Activated naive CD4-positive, alpha-beta T cell treated with anti-CD3 and anti-CD28 coated beads for 36 hours (primary cell): ENCODE data around the gene FHIT. TPM values are rescaled to one million over a fixed set of nuclear protein-coding genes. Genes with fewer than 3 reads are reported as not detected.

Source experiments
- CTCF ChIA-PET: fragments of 350-600 bp; sonication (Branson Sonifier 250); formaldehyde crosslinking; loops from one replicate; lab custom pipeline; 2021; ENCODE audit warnings: antibody characterized with exemption; lab: Charles Lee
- DNase-seq: peaks from one replicate; pipeline ENCODE4 v3.0.0-alpha.2; 2020
- H3K27ac Mint-ChIP-seq: one replicate; pipeline ENCODE4 v1.8.0; 2021; ENCODE audit warnings: mild to moderate bottlenecking, mixed read lengths
- H3K27me3 Mint-ChIP-seq: one replicate; pipeline ENCODE4 v1.8.0; 2021; ENCODE audit warnings: low read depth, mixed read lengths
- H3K36me3 Mint-ChIP-seq: one replicate; pipeline ENCODE4 v1.8.0; 2021; ENCODE audit warnings: low read depth, mixed read lengths
- H3K4me1 Mint-ChIP-seq: one replicate; pipeline ENCODE4 v1.8.0; 2021; ENCODE audit warnings: low read depth, mixed read lengths
- H3K4me3 Mint-ChIP-seq: one replicate; pipeline ENCODE4 v1.8.0; 2021; ENCODE audit warnings: mild to moderate bottlenecking, moderate library complexity, mixed read lengths
- H3K9me3 Mint-ChIP-seq: one replicate; pipeline ENCODE4 v1.8.0; 2021; ENCODE audit warnings: mixed read lengths
- intact Hi-C: fragments of 100-400 bp; cut with micrococcal nuclease; formaldehyde crosslinking; loops from one replicate; pipeline ENCODE4 v1.15.1; 2023
- total RNA-seq, 2 experiments: library from RNA; stranded (reverse); gene quantifications; one replicate each; pipeline ENCODE4 v1.2.3, GENCODE V29; 2021

The FHIT gene
- total RNA-seq, 2 experiments from 2014 or later, result 20.2 to 22.7 TPM

DNA sequence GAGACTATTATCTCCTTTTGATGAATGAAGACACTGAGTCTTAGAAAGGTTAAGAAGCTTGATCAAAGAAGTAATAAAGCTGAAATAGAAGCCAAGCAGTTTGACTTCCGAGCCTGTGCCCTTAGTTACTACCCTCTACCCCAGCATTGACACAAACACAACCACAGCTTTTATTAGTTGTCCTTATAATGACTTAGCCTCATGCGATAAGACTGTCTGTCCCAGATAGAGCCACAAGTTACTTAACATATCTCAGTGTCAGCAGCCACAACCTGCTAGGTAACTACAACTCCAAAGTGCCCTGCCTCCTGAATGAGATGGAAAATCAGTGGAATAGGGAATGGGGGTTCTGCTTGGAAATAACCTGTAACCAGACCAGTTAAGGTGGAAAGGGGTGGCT is 1419.9 kb downstream of the FHIT start:
- Mint-ChIP-seq H3K4me3 (no peak overlapping the region), H3K27ac (no peak overlapping the region), H3K36me3 (peaks cover 8% of the 10 kb centered on the region), H3K27me3 (no peaks in the 10 kb centered on the region), H3K9me3 (no peaks in the 10 kb centered on the region), H3K4me1 (peaks cover 34% of the 10 kb centered on the region)
- no peak for DNase-seq
- intact Hi-C loops, result loop anchor here (1.0 kb wide), 1 partner anchor 9 kb away; no protein-coding TSS in a partner anchor
- CTCF ChIA-PET, result no interaction called here

DNA sequence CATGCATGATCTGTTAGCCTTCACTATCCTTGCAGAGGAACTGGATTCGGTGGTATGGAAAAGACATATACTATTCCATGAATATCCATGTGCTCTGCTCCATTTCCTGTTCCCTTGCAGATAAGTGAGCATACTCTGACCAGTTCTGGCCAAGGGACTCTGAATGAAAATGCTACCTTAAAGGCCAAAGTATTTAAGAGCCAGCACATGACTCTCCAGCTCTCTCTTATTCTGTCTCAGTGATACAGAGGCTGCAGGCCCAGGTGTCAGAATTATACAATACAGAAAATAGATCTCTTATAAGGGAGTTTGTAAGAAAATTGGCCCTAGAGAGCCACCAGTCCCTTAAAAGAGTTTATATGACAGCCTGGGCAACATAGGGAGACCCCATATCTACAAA is 1421.7 kb downstream of the FHIT start:
- no peaks in the 10 kb centered on the region for H3K27me3 Mint-ChIP-seq
- CTCF ChIA-PET, result interaction anchor here (0.7 to 1.0 kb wide), 2 partner anchors 56 to 254 kb away, joined by 3 to 6 read pairs; no protein-coding TSS in a partner anchor
- peaks cover 8% of the 10 kb centered on the region for H3K36me3 Mint-ChIP-seq
- intact Hi-C loops, result no loop called here
- H3K9me3 Mint-ChIP-seq, result no peaks in the 10 kb centered on the region
- H3K27ac Mint-ChIP-seq, result no peak overlapping the region
- DNase-seq, result no peak
- no peak overlapping the region for H3K4me3 Mint-ChIP-seq
- H3K4me1 Mint-ChIP-seq, result peaks cover 49% of the 10 kb centered on the region

DNA sequence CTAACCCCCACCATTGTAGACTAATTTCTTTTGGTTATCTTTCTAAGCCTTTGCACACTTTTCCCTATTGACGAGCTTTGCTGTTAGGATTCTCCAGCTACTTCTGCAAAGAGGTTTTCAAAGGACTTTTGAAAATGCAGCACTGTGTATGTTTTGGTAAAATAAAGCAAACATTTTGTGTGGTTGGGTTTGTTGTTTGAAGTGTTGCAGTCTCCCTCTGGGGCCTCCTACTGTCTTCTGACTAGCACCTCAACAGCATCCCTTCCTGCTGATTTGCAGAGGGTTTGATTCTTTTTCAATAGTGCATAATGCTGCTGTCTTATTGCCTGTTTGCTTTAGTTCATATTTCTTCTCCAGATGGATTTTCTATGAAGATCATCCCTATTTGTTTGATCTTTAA is 1426.4 kb downstream of the FHIT start:
- no peak for DNase-seq
- Mint-ChIP-seq H3K4me1 (peaks cover 69% of the 10 kb centered on the region), H3K36me3 (peaks cover 23% of the 10 kb centered on the region), H3K9me3 (peaks cover 4% of the 10 kb centered on the region), H3K27me3 (no peaks in the 10 kb centered on the region), H3K27ac (no peak overlapping the region), H3K4me3 (no peak overlapping the region)
- intact Hi-C loops, result no loop called here
- CTCF ChIA-PET, result no interaction called here

DNA sequence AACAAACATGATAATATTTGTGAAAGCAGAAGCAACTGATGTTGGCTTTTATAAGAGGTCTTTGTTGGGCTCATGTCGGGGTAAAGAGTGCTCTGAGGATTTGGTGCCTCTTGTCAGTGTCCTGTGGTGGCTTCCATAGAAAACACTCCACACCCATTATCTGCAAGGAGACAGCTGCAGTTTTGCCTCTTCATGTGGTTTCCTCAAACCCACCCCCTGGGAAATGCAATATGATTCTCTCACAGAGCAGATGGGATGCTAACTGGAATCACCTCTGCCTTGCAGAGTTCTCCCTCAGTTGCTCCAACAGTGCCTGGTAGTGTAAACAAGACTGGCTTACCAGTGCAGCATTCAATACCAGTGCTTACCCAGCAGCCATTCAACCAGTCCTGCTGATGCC is 1430.0 kb downstream of the FHIT start:
- Mint-ChIP-seq H3K4me3 (no peak overlapping the region), H3K9me3 (peaks cover 4% of the 10 kb centered on the region), H3K27ac (no peak overlapping the region), H3K27me3 (no peaks in the 10 kb centered on the region), H3K36me3 (peaks cover 21% of the 10 kb centered on the region), H3K4me1 (peaks cover 54% of the 10 kb centered on the region)
- CTCF ChIA-PET, result no interaction called here
- no peak for DNase-seq
- intact Hi-C loops, result no loop called here

DNA sequence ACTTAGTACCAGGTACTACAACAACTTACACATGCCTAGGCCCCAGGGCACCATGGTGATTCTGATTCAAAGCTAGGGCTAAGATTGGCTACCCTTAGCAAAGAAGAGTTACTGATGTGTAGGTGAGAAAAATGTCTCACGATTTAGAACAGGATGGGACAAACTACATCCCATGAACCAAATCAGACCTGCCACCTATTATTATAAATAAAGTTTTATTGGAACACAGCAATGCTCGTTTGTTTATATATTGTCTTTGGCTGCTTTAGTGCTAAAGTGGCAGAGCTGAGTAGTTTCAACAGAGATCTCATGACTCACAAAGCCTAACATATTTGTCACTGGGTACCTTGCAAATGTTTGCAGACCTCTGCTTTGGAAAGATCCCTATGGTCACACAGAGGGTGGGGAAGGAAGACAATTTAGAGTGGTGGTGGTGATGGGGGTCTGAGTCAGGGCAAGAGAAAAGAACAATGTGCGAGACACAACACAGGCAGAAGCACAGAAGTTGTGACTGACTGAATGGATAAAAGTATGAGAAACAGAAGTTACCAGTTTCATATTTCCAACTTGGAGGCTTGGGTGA is 1430.8 kb downstream of the FHIT start:
- H3K27me3 Mint-ChIP-seq, result no peaks in the 10 kb centered on the region
- no peak for DNase-seq
- peaks cover 47% of the 10 kb centered on the region for H3K4me1 Mint-ChIP-seq
- CTCF ChIA-PET, result no interaction called here
- no peak overlapping the region for H3K4me3 Mint-ChIP-seq
- peak overlapping the region; percentile 52 for H3K27ac Mint-ChIP-seq
- intact Hi-C loops, result no loop called here
- peaks cover 22% of the 10 kb centered on the region for H3K36me3 Mint-ChIP-seq
- H3K9me3 Mint-ChIP-seq, result peaks cover 4% of the 10 kb centered on the region

DNA sequence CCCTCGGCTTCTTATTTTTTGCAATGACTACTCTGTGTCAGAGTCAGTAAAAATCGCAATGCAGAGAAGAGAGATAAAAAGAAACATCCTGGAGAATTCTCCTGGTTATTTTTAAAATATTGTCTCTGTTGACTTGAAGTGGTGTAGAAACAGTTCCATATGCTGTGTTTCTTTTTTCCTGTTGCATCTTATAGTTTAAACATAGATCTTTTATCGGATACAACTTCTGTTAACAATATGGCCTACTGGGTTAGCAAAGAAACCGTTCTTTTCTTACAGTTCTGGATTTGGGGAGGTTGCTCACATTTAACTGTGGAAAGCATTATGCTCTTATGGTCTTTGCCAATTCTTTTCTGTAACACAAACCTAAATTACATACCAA is 1432.3 kb downstream of the FHIT start:
- intact Hi-C loops, result no loop called here
- no peaks in the 10 kb centered on the region for H3K27me3 Mint-ChIP-seq
- peaks cover 35% of the 10 kb centered on the region for H3K4me1 Mint-ChIP-seq
- H3K27ac Mint-ChIP-seq, result no peak overlapping the region
- H3K9me3 Mint-ChIP-seq, result peaks cover 4% of the 10 kb centered on the region
- no peak for DNase-seq
- peaks cover 28% of the 10 kb centered on the region for H3K36me3 Mint-ChIP-seq
- CTCF ChIA-PET, result no interaction called here
- no peak overlapping the region for H3K4me3 Mint-ChIP-seq

DNA sequence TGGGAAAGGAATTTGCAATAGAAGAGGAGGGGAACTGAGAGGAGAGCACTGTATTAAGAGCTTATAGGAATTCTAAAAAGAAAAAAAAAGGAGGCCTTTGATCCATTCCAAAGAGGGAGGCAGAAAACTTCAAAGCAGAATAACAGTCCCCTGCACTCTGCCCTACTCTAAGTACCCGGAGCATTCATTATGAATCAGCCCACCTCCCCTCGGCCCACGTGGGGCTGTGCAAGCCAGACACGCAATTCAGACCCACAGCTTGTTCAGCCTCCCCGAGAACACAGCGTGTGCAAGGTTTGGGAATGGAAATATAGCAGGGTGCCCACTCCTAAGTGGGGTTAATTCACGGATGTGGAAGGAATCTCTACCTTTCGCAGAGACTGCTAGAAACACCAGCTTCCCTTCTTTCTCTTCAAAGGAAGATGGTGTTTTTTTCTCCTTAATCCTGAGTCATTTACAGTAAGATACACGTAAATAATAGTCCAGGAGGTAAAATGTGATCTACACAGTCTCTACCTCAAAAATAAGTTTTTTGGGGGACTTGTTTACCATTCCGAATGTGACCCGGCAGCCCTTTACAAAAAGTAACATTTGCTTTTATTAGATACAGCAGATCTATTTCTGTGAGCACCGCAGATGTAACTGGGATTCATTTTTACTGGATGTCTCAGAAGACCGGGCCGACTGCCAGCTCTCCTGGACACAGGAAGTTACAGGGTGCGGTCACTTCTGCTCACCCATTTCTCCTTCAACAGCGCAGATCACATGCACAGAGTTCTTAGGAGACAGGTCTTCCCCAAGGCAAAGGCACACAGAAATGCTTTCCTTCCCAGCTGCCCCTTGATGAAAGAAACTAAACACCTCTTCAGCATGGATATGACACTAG is 1433.0 kb downstream of the FHIT start:
- intact Hi-C loops, result no loop called here
- Mint-ChIP-seq H3K27me3 (no peaks in the 10 kb centered on the region), H3K27ac (no peak overlapping the region), H3K4me3 (no peak overlapping the region), H3K4me1 (peaks cover 32% of the 10 kb centered on the region), H3K9me3 (peaks cover 4% of the 10 kb centered on the region), H3K36me3 (peaks cover 27% of the 10 kb centered on the region)
- no peak for DNase-seq
- CTCF ChIA-PET, result interaction anchor here (0.7 to 0.8 kb wide), 2 partner anchors 40 to 256 kb away, joined by 3 to 5 read pairs; no protein-coding TSS in a partner anchor

DNA sequence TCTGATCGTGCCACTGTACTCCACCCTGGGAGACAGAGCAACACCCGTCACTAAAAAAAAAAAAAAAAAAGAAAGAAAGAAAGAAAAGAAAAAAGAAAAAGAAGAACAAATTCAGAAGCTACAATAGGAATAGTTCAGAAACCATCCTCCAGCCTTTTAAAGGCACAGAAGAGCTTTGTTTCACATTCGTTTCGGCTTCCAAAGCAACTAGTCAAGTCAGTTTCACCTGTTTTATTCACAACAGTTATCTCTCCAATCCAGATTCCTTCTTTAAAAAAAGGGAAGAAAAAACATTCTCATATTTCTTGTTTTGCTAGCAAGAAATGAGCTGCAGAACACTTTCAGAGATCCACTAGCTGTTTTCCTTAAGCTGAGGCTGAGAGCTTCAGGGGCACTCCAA is 1433.7 kb downstream of the FHIT start:
- no peak for DNase-seq
- Mint-ChIP-seq H3K27ac (no peak overlapping the region), H3K9me3 (no peaks in the 10 kb centered on the region), H3K4me1 (peaks cover 31% of the 10 kb centered on the region), H3K27me3 (no peaks in the 10 kb centered on the region), H3K36me3 (peaks cover 19% of the 10 kb centered on the region), H3K4me3 (no peak overlapping the region)
- CTCF ChIA-PET, result interaction anchor here (0.7 to 0.8 kb wide), 2 partner anchors 243 to 256 kb away, joined by 3 to 5 read pairs; no protein-coding TSS in a partner anchor
- intact Hi-C loops, result no loop called here

DNA sequence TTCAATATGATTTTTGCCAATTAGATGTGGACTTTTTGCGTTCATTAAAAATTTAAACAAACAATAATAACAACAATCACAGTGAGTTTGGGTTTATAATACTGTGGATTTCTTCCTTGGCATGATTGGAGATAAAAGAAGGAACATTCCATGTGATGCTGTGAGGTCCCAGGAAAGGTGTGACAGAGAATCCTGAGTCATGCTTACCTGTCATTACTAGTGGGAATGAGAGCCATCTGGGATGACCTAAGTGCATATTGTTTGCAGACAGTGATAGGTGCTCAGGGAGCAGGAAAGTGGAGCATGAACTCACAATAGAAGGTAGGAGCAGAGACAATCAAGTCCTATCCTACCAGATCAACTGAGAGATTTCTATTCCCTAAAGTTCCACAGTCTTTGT is 1434.9 kb downstream of the FHIT start:
- CTCF ChIA-PET, result no interaction called here
- Mint-ChIP-seq H3K27me3 (no peaks in the 10 kb centered on the region), H3K9me3 (no peaks in the 10 kb centered on the region), H3K4me3 (no peak overlapping the region), H3K4me1 (peaks cover 32% of the 10 kb centered on the region), H3K36me3 (peaks cover 16% of the 10 kb centered on the region), H3K27ac (no peak overlapping the region)
- DNase-seq, result no peak
- intact Hi-C loops, result no loop called here

DNA sequence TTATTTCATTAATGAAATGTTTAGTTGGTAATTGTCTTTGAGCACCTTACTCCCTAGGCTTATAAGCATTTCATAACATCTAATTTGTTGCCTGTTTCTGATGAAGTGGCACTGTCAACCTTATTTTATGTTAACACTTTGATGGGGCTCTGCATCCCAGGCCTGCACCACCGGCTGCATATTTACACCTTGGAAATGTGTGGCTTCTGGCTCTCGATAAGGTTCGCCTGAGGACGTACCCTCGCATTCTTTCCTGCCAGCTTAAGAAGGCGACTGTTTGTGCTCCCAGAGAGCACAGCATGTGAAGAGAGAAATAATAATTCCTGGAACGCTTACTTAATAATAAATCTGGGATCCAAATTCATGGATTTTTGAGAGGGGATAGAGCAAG is 1438.1 kb downstream of the FHIT start:
- intact Hi-C loops, result loop anchor here (5.0 kb wide), 1 partner anchor 501 kb away; no protein-coding TSS in a partner anchor
- H3K9me3 Mint-ChIP-seq, result no peaks in the 10 kb centered on the region
- H3K4me1 Mint-ChIP-seq, result peaks cover 29% of the 10 kb centered on the region
- no peaks in the 10 kb centered on the region for H3K27me3 Mint-ChIP-seq
- no peak overlapping the region for H3K4me3 Mint-ChIP-seq
- no peak for DNase-seq
- peaks cover 14% of the 10 kb centered on the region for H3K36me3 Mint-ChIP-seq
- CTCF ChIA-PET, result no interaction called here
- no peak overlapping the region for H3K27ac Mint-ChIP-seq

DNA sequence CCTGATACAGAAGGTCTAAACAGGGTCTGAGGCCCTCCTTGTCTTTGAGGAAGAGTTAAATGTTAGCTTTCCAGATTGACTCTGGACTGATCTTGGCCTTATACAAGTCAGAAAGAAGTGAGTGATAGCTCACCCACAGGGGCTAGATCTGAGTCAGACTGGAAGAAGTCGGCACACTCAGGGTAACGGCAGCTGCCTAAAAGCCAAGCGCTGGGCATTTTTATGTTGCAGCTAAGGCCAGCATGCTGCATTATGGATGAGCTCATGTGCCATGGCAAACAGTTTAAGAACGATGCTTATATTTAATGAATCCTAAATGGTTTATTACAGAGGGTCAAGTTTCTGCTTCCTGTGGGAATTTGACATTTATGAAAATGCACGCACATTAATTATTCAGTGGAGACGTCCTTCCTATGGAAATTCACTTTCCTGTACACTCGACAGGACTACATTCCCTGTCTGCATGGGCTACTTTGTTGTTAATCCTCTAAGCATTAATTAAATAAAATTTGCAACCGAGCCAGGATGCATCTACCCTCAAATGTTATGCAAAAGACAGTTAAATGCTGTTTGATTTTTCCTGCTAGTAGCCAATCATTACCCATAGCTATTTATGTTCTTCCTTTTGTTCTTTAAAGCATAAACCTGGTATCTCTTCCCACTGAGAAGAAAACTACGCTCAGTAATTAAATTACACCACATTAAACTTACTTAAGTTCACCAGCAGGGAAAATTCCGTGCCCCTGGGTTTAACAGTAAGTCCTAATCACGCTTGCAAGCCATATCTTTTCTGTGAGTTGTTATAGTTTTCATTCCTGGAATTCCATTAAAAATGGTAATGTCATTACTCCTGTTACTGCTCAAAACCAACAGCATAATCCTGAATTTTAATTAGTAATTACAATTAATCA is 1438.8 kb downstream of the FHIT start:
- no peak overlapping the region for H3K4me3 Mint-ChIP-seq
- intact Hi-C loops, result loop anchor here (5.0 kb wide), 1 partner anchor 500 kb away; no protein-coding TSS in a partner anchor
- peaks cover 25% of the 10 kb centered on the region for H3K4me1 Mint-ChIP-seq
- CTCF ChIA-PET, result interaction anchor here (0.7 to 1.0 kb wide), 2 partner anchors 21 to 163 kb away, joined by 3 read pairs; no protein-coding TSS in a partner anchor
- DNase-seq, result no peak
- no peaks in the 10 kb centered on the region for H3K27me3 Mint-ChIP-seq
- peaks cover 14% of the 10 kb centered on the region for H3K36me3 Mint-ChIP-seq
- H3K27ac Mint-ChIP-seq, result no peak overlapping the region
- H3K9me3 Mint-ChIP-seq, result no peaks in the 10 kb centered on the region

DNA sequence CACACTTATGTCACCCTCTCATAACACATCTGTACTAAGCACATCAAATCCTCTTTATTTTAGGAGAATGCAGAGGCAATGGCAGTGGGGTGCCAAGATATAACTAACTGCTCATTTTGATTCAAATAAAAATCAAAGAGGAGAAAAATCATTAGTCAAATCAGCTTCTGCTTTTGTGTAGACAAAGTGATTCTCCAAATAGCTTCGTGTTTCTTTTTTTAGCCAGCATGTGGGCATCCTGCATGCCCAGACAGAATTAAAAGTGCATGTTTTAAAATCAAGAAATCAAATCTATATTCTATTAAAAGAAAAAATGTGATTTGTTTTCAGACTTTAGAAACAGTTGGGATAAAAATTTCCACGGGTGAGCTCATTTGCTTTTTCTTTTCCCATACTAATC is 1440.1 kb downstream of the FHIT start:
- intact Hi-C loops, result loop anchor here (5.0 kb wide), 1 partner anchor 499 kb away; no protein-coding TSS in a partner anchor
- H3K27me3 Mint-ChIP-seq, result no peaks in the 10 kb centered on the region
- DNase-seq, result no peak
- peaks cover 25% of the 10 kb centered on the region for H3K4me1 Mint-ChIP-seq
- CTCF ChIA-PET, result interaction anchor here (3.1 to 3.4 kb wide), 2 partner anchors 40 to 235 kb away, joined by 8 to 25 read pairs; no protein-coding TSS in a partner anchor
- H3K9me3 Mint-ChIP-seq, result no peaks in the 10 kb centered on the region
- peaks cover 13% of the 10 kb centered on the region for H3K36me3 Mint-ChIP-seq
- H3K27ac Mint-ChIP-seq, result no peak overlapping the region
- H3K4me3 Mint-ChIP-seq, result no peak overlapping the region
